ENCODE results near the gene ARID3A. TPM values are rescaled to one million over a fixed set of nuclear protein-coding genes. Genes with fewer than 3 reads are reported as not detected.
A peak's percentile ranks its signal among the peaks of the same experiment; 100 is the strongest.

The ARID3A gene
- total and polyA plus RNA-seq, 2 donors = 4.4 to 8.8 TPM

- no peaks in the 10 kb centered on the region for H3K27me3 ChIP-seq (ENCODE audit: control insufficient read depth in 2 of 2, insufficient read depth in 1 of 2, low read length in 1 of 2)
- no peaks in the 10 kb centered on the region for H3K9me3 ChIP-seq (ENCODE audit: control insufficient read depth in 2 of 2, insufficient read depth in 1 of 2, low read length in 1 of 2)
- no peak overlapping the region for H3K4me3 ChIP-seq (ENCODE audit: low read length in 2 of 2)
- 87% methylated on average over 20 of the region's 20 CpGs for WGBS
- peaks cover 0 to 20% of the 10 kb centered on the region in 2 donors for H3K4me1 ChIP-seq (ENCODE audit: control insufficient read depth in 2 of 2, insufficient read depth in 2 of 2, low read length in 2 of 2)
- peak in 4 of 9 donors; percentile 51 to 87 (median 78) for DNase-seq (ENCODE audit: low read depth in 6 of 9, low spot score in 9 of 9)
- peaks cover 42% of the 10 kb centered on the region in 2 donors for H3K36me3 ChIP-seq (ENCODE audit: control insufficient read depth in 2 of 2, insufficient read depth in 2 of 2, low read length in 1 of 2)
- peak overlapping the region in 1 of 2 donors; percentile 65 for H3K27ac ChIP-seq (ENCODE audit: low read depth in 1 of 2, low read length in 1 of 2)
These were observed 27.2 kb upstream of the ARID3A start for GRCh38 chr19:898663-899062.

DNA sequence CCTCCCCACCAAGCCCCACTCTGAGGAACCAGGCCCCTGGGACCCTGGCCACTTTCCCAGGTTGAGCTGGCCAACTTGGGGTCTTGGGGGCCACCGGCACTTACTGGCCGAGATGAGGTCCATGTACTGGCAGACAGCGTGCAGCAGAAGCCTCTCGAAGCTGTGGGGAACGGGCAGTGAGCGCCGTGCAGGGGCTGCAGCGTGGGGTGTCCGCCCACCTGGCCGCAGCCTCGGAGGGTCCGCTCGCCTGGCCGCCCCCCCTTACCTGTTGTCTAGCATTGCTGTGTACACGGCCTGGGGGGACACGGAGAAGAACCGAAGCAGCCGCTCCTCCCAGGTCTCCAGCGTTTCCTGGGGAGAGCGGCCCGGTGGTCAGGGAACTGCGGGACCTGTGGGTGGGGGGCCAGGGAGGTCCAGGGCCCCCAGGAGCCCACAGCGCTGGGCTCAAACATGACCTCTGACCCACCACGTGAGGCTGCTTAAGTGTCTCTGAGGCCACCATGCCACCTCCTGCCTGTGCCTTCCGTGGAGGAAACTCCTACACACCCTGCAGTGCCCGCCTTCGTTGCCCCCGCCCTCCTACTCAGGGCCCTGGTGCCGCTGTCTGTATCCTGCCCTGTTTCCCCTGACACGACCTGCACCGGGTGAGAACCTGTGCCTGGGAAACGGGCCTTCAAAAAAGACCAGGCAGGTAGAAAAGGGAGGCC lies 26.3 kb upstream of the ARID3A start:
- WGBS = 96% methylated on average over 32 of the region's 32 CpGs
- Histone ChIP-seq H3K36me3 (ENCODE audit: control insufficient read depth in 2 of 2, insufficient read depth in 2 of 2, low read length in 1 of 2) (peaks cover 42% of the 10 kb centered on the region in 2 donors), H3K9me3 (ENCODE audit: control insufficient read depth in 2 of 2, insufficient read depth in 1 of 2, low read length in 1 of 2) (no peaks in the 10 kb centered on the region), H3K27me3 (ENCODE audit: control insufficient read depth in 2 of 2, insufficient read depth in 1 of 2, low read length in 1 of 2) (no peaks in the 10 kb centered on the region), H3K4me3 (ENCODE audit: low read length in 2 of 2) (no peak overlapping the region), H3K27ac (ENCODE audit: low read depth in 1 of 2, low read length in 1 of 2) (peak overlapping the region in 1 of 2 donors; percentile 65), H3K4me1 (ENCODE audit: control insufficient read depth in 2 of 2, insufficient read depth in 2 of 2, low read length in 2 of 2) (peaks cover 0 to 18% of the 10 kb centered on the region in 2 donors)
- DNase-seq (ENCODE audit: low read depth in 6 of 9, low spot score in 9 of 9) = no peak

DNA sequence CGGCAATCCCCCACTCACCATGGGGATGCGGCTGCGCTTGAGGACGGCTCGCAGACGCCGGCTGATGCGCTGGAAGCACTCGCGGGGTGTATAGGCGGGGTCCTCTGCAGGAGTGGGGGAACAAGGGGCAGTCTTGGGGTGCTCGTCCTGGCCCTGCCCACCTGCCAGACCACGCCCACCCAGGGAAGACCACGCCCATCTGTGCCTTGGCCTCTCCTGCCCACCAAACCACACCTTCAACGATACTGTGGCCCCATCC lies 25.9 kb upstream of the ARID3A start:
- Histone ChIP-seq H3K4me3 (ENCODE audit: low read length in 2 of 2) (no peak overlapping the region), H3K27me3 (ENCODE audit: control insufficient read depth in 2 of 2, insufficient read depth in 1 of 2, low read length in 1 of 2) (no peaks in the 10 kb centered on the region), H3K9me3 (ENCODE audit: control insufficient read depth in 2 of 2, insufficient read depth in 1 of 2, low read length in 1 of 2) (no peaks in the 10 kb centered on the region), H3K27ac (ENCODE audit: low read depth in 1 of 2, low read length in 1 of 2) (no peak overlapping the region), H3K4me1 (ENCODE audit: control insufficient read depth in 2 of 2, insufficient read depth in 2 of 2, low read length in 2 of 2) (peaks cover 0 to 18% of the 10 kb centered on the region in 2 donors), H3K36me3 (ENCODE audit: control insufficient read depth in 2 of 2, insufficient read depth in 2 of 2, low read length in 1 of 2) (peaks cover 42% of the 10 kb centered on the region in 2 donors)
- no peak for DNase-seq (ENCODE audit: low read depth in 6 of 9, low spot score in 9 of 9)
- WGBS = 97% methylated on average over 15 of the region's 15 CpGs

GRCh38 chr19:900302-901111 lies 25.3 kb upstream of the ARID3A start:
- no peaks in the 10 kb centered on the region for H3K27me3 ChIP-seq (ENCODE audit: control insufficient read depth in 2 of 2, insufficient read depth in 1 of 2, low read length in 1 of 2)

DNA sequence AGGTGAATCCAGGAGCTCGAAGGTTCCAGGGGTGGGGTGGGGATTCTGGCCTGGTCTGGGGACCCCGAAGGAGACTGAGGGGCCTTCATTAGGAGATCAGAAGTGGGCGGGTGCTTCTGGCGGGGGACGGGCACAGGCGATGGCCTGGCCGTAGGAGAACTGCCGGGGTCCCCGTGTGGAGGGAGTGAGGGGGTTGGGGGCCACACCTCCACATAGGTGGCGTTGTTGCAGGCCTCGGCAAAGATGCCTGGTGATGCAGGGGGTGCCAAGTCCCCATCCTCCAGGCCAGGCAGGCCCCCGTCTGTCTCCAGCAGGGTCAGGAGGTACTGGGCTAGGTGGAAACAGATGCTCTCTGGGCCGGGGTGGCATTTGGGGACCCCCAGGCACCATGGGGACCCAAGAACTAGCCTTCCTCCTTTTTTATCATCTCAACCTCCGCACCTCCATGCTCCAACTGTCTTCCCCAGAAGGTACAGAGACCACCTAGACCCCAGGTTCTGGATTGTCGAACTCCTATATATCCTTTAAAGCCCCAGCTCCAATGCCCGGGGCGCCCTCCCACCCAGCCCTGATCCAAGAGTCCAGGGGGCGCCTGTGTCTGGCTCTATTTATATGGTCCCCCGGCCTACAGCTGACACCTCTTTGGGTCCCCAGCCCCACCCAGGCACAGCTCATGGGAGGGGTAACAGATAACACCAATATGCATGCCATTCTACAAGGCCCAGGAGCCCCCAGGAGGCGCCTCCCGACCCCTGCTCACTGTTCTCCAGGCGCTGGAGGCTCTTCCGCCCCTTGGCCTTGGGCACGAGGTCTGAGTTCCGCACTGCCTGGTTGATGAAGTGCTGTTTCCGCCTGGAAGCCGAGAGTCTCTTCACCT lies 24.4 kb upstream of the ARID3A start:
- H3K9me3 ChIP-seq (ENCODE audit: control insufficient read depth in 2 of 2, insufficient read depth in 1 of 2, low read length in 1 of 2) = no peaks in the 10 kb centered on the region
- H3K4me3 ChIP-seq (ENCODE audit: low read length in 2 of 2) = no peak overlapping the region
- no peaks in the 10 kb centered on the region for H3K27me3 ChIP-seq (ENCODE audit: control insufficient read depth in 2 of 2, insufficient read depth in 1 of 2, low read length in 1 of 2)
- no peak for DNase-seq (ENCODE audit: low read depth in 6 of 9, low spot score in 9 of 9)
- H3K4me1 ChIP-seq (ENCODE audit: control insufficient read depth in 2 of 2, insufficient read depth in 2 of 2, low read length in 2 of 2) = peaks cover 0 to 19% of the 10 kb centered on the region in 2 donors
- peaks cover 39 to 42% of the 10 kb centered on the region in 2 donors for H3K36me3 ChIP-seq (ENCODE audit: control insufficient read depth in 2 of 2, insufficient read depth in 2 of 2, low read length in 1 of 2)
- WGBS = 97% methylated on average over 27 of the region's 27 CpGs
- no peak overlapping the region for H3K27ac ChIP-seq (ENCODE audit: low read depth in 1 of 2, low read length in 1 of 2)

More at GRCh38 chr19:900302-901111, 25.3 kb upstream of the ARID3A start:
- Histone ChIP-seq H3K36me3 (ENCODE audit: control insufficient read depth in 2 of 2, insufficient read depth in 2 of 2, low read length in 1 of 2) (peaks cover 42% of the 10 kb centered on the region in 2 donors), H3K4me1 (ENCODE audit: control insufficient read depth in 2 of 2, insufficient read depth in 2 of 2, low read length in 2 of 2) (peaks cover 0 to 18% of the 10 kb centered on the region in 2 donors), H3K4me3 (ENCODE audit: low read length in 2 of 2) (no peak overlapping the region), H3K27ac (ENCODE audit: low read depth in 1 of 2, low read length in 1 of 2) (no peak overlapping the region), H3K9me3 (ENCODE audit: control insufficient read depth in 2 of 2, insufficient read depth in 1 of 2, low read length in 1 of 2) (no peaks in the 10 kb centered on the region)
- 92% methylated on average over 30 of the region's 30 CpGs for WGBS
- DNase-seq (ENCODE audit: low read depth in 6 of 9, low spot score in 9 of 9) = no peak

- H3K27ac ChIP-seq (ENCODE audit: low read depth in 1 of 2, low read length in 1 of 2) = no peak overlapping the region
- peaks cover 34 to 38% of the 10 kb centered on the region in 2 donors for H3K36me3 ChIP-seq (ENCODE audit: control insufficient read depth in 2 of 2, insufficient read depth in 2 of 2, low read length in 1 of 2)
- 89% methylated on average over 7 of the region's 7 CpGs for WGBS
- peaks cover 0 to 25% of the 10 kb centered on the region in 2 donors for H3K4me1 ChIP-seq (ENCODE audit: control insufficient read depth in 2 of 2, insufficient read depth in 2 of 2, low read length in 2 of 2)
- H3K4me3 ChIP-seq (ENCODE audit: low read length in 2 of 2) = no peak overlapping the region
- H3K9me3 ChIP-seq (ENCODE audit: control insufficient read depth in 2 of 2, insufficient read depth in 1 of 2, low read length in 1 of 2) = no peaks in the 10 kb centered on the region
- H3K27me3 ChIP-seq (ENCODE audit: control insufficient read depth in 2 of 2, insufficient read depth in 1 of 2, low read length in 1 of 2) = no peaks in the 10 kb centered on the region
- DNase-seq (ENCODE audit: low read depth in 6 of 9, low spot score in 9 of 9) = no peak
These were observed 23.8 kb upstream of the ARID3A start for GRCh38 chr19:902093-902370.

DNA sequence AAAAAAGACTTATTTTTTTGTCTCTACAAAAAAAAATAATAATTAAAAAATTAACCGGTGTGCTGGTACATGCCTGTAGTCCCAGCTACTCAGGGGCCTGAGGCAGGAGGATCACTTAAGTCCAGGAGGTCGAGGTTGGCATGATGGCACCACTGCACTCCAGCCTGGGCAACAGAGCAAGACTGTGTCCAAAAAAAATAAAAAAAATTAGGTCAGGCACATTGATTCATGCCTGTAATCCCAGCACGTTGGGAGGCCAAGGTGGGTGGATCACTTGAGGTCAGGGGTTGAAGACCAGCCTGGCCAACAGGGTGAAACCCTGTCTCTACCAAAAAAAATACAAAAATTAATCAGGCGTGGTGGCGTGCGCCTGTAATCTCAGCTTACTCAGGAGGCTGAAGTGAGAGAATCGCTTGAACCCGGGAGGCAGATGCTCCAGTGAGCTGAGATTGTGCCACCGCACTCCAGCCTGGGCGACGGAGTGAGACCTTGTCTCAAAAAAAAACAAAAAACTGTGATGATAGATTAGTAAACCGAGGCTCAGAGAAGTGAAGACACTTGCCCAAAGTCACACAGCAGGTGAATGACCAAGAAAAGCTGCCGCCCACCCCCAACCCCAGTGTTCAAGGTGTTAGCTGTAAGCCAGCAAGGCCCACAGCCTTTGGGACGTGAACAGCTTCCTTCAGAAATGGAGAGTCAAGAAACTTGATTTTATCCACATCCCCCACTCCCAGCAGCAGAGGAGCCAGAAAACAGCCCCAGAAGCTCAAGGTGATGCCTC lies 23.2 kb upstream of the ARID3A start:
- H3K4me3 ChIP-seq (ENCODE audit: low read length in 2 of 2) = no peak overlapping the region
- peaks cover 29 to 32% of the 10 kb centered on the region in 2 donors for H3K36me3 ChIP-seq (ENCODE audit: control insufficient read depth in 2 of 2, insufficient read depth in 2 of 2, low read length in 1 of 2)
- no peaks in the 10 kb centered on the region for H3K27me3 ChIP-seq (ENCODE audit: control insufficient read depth in 2 of 2, insufficient read depth in 1 of 2, low read length in 1 of 2)
- H3K27ac ChIP-seq (ENCODE audit: low read depth in 1 of 2, low read length in 1 of 2) = no peak overlapping the region
- DNase-seq (ENCODE audit: low read depth in 6 of 9, low spot score in 9 of 9) = no peak
- 99% methylated on average over 14 of the region's 14 CpGs for WGBS
- peaks cover 0 to 31% of the 10 kb centered on the region in 2 donors for H3K4me1 ChIP-seq (ENCODE audit: control insufficient read depth in 2 of 2, insufficient read depth in 2 of 2, low read length in 2 of 2)
- no peaks in the 10 kb centered on the region for H3K9me3 ChIP-seq (ENCODE audit: control insufficient read depth in 2 of 2, insufficient read depth in 1 of 2, low read length in 1 of 2)

DNA sequence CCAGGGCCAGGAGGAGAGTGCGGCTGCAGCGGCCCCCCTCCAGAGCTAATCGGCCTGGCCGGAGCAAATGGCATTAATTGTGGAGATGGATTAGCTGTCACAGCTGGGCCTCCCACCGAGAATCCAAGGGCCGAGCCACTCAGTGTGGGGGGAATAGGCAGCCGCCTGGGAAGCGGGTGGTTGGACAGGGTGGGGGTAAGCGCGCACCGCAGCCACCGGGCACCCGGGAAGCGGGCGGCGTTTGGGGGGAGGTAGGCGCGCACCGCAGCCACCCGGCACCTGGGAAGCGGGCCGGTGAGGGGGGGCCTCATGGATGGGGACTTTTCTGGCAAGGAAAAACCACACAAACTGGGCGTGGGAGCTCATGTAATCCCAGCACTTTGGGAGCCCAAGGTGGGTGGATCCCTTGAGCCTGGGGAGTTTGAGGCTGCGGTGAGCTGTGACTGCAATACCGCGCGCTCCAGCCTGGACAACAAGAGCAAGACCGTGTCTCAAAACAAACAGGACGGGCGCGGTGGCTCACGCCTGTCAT lies 22.5 kb upstream of the ARID3A start:
- no peaks in the 10 kb centered on the region for H3K9me3 ChIP-seq (ENCODE audit: control insufficient read depth in 2 of 2, insufficient read depth in 1 of 2, low read length in 1 of 2)
- DNase-seq (ENCODE audit: low read depth in 6 of 9, low spot score in 9 of 9) = no peak
- peaks cover 0 to 37% of the 10 kb centered on the region in 2 donors for H3K4me1 ChIP-seq (ENCODE audit: control insufficient read depth in 2 of 2, insufficient read depth in 2 of 2, low read length in 2 of 2)
- 93% methylated on average over 32 of the region's 32 CpGs for WGBS
- H3K4me3 ChIP-seq (ENCODE audit: low read length in 2 of 2) = no peak overlapping the region
- no peaks in the 10 kb centered on the region for H3K27me3 ChIP-seq (ENCODE audit: control insufficient read depth in 2 of 2, insufficient read depth in 1 of 2, low read length in 1 of 2)
- no peak overlapping the region for H3K27ac ChIP-seq (ENCODE audit: low read depth in 1 of 2, low read length in 1 of 2)
- peaks cover 28 to 29% of the 10 kb centered on the region in 2 donors for H3K36me3 ChIP-seq (ENCODE audit: control insufficient read depth in 2 of 2, insufficient read depth in 2 of 2, low read length in 1 of 2)
